ENCODE data around the gene SF3B1.

Gene SF3B1

GRCh38 chr2:197472166-197472565 is 37.3 kb upstream of the SF3B1 start:
- Histone ChIP-seq H3K9me3 (ENCODE audit: control insufficient read depth, insufficient read depth, low read depth, low read length) (no peaks in the 10 kb centered on the region), H3K4me3 (ENCODE audit: low read depth, low read length) (no peak overlapping the region), H3K4me1 (ENCODE audit: control insufficient read depth, insufficient read depth, low read length) (no peaks in the 10 kb centered on the region), H3K36me3 (ENCODE audit: control insufficient read depth in 2 of 2, insufficient read depth in 1 of 2, low read length in 2 of 2) (peaks cover 65 to 85% of the 10 kb centered on the region in 2 experiments), H3K27ac (ENCODE audit: extremely low read depth, low read depth, low read length) (no peak overlapping the region)
- CTCF ChIA-PET, result interaction anchor here (0.6 kb wide), 1 partner anchor 236 kb away, joined by 6 read pairs; no protein-coding TSS in a partner anchor
- TF ChIP-seq ZFP37 (tag by site-specific recombination; IDR thresholded peaks at IDR 0.05), result no peak
- TF ChIP-seq ZNF266 (tag by site-specific recombination; IDR thresholded peaks at IDR 0.05; ENCODE audit: low read depth), result no peak
- TF ChIP-seq PRDM1 (tag by site-specific recombination; IDR thresholded peaks at IDR 0.05), result no peak
- no peak for TF ChIP-seq ZNF473 (tag by site-specific recombination; IDR thresholded peaks at IDR 0.05)
- no peak for TF ChIP-seq ZNF843 (tag by site-specific recombination; IDR thresholded peaks at IDR 0.05)
- TF ChIP-seq KLF17 (tag by site-specific recombination; IDR thresholded peaks at IDR 0.05), result no peak
- no peak for TF ChIP-seq ZNF423 (tag by site-specific recombination; IDR thresholded peaks at IDR 0.05)
- TF ChIP-seq ZBTB8A (tag by site-specific recombination; IDR thresholded peaks at IDR 0.05), result no peak
- no peak for TF ChIP-seq YY2 (tag by site-specific recombination; IDR thresholded peaks at IDR 0.05)
- TF ChIP-seq ZNF362 (tag by site-specific recombination; IDR thresholded peaks at IDR 0.05), result no peak
- TF ChIP-seq ZNF416 (tag by site-specific recombination; IDR thresholded peaks at IDR 0.05), result no peak
- TF ChIP-seq ZNF112 (tag by site-specific recombination; IDR thresholded peaks at IDR 0.05), result no peak
- TF ChIP-seq ATF2 (tag by site-specific recombination; IDR thresholded peaks at IDR 0.05; ENCODE audit: low read depth), result no peak
- POLR2A ChIA-PET, result no interaction called here

GRCh38 chr2:197464175-197464574 is 29.3 kb upstream of the SF3B1 start:
- no peaks in the 10 kb centered on the region for H3K9me3 ChIP-seq (ENCODE audit: control insufficient read depth, insufficient read depth, low read depth, low read length)
- POLR2A ChIA-PET, result interaction anchor here (0.8 to 1.8 kb wide), 3 partner anchors 11 to 36 kb away, joined by 3 to 7 read pairs (median 4); partner anchors contain the start of genes COQ10B, HSPD1, HSPE1 and SF3B1
- H3K4me1 ChIP-seq (ENCODE audit: control insufficient read depth, insufficient read depth, low read length), result no peaks in the 10 kb centered on the region
- CTCF ChIA-PET, result no interaction called here
- no peak overlapping the region for H3K27ac ChIP-seq (ENCODE audit: extremely low read depth, low read depth, low read length)
- H3K36me3 ChIP-seq (ENCODE audit: control insufficient read depth in 2 of 2, insufficient read depth in 1 of 2, low read length in 2 of 2), result peaks cover 49 to 53% of the 10 kb centered on the region in 2 experiments
- H3K4me3 ChIP-seq (ENCODE audit: low read depth, low read length), result no peak overlapping the region
- TF ChIP-seq ZNF571 (tag by site-specific recombination; IDR thresholded peaks at IDR 0.05) (no peak), ZNF76 (tag by site-specific recombination; IDR thresholded peaks at IDR 0.05; ENCODE audit: borderline replicate concordance, low read depth) (no peak), ZNF2 (tag by site-specific recombination; IDR thresholded peaks at IDR 0.05) (no peak), ZNF394 (tag by site-specific recombination; IDR thresholded peaks at IDR 0.05; ENCODE audit: borderline replicate concordance) (no peak), ZNF280D (tag by site-specific recombination; IDR thresholded peaks at IDR 0.05) (no peak), PBX3 (CRISPR knock-in tag; IDR thresholded peaks at IDR 0.05) (no peak), ZNF677 (tag by site-specific recombination; IDR thresholded peaks at IDR 0.05) (no peak), ZNF548 (tag by site-specific recombination; IDR thresholded peaks at IDR 0.05) (no peak), ZNF266 (tag by site-specific recombination; IDR thresholded peaks at IDR 0.05; ENCODE audit: low read depth) (no peak), ZNF280C (tag by site-specific recombination; IDR thresholded peaks at IDR 0.05) (no peak), ZBTB21 (tag by site-specific recombination; IDR thresholded peaks at IDR 0.05) (no peak), GLIS2 (tag by site-specific recombination; IDR thresholded peaks at IDR 0.05) (no peak), ZNF707 (tag by site-specific recombination; IDR thresholded peaks at IDR 0.05) (no peak), BCL11A (tag by site-specific recombination; IDR thresholded peaks at IDR 0.05; ENCODE audit: low read depth) (no peak)
